Measurements from ENCODE around the gene RANBP3. TPM values are rescaled to one million over a fixed set of nuclear protein-coding genes. Genes with fewer than 3 reads are reported as not detected.
A peak's percentile ranks its signal among the peaks of the same experiment; 100 is the strongest.

RANBP3 gene
- polyA plus RNA-seq, 1 of the 3 experiments (the other 2 are of a cell fraction) = 84.0 TPM

DNA sequence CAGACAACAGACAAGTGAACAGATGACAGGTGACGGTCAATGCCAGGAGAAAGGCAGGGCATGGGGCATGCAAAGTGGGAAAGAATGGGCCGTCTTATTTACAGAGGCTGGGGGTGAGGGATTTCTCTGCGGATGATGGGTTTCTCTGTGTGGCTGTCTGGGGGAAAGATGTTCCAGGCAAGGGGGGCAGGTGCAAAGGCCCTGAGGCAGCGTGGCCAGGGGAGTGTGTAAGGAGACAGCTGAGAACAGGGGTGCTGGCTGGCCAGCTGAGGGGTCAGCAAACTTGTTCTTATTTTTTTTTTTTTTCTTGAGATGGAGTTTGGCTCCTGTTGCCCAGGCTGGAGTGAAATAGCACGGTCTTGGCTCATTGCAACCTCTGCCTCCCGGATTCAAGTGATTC is 21.8 kb upstream of the RANBP3 start (continued):
- TF ChIP-seq REST (IDR thresholded peaks at IDR 0.05; ENCODE audit: low read depth, low read length) = no peak
- no peak for TF ChIP-seq RAD21 (IDR thresholded peaks at IDR 0.05; ENCODE audit: low read length)

DNA sequence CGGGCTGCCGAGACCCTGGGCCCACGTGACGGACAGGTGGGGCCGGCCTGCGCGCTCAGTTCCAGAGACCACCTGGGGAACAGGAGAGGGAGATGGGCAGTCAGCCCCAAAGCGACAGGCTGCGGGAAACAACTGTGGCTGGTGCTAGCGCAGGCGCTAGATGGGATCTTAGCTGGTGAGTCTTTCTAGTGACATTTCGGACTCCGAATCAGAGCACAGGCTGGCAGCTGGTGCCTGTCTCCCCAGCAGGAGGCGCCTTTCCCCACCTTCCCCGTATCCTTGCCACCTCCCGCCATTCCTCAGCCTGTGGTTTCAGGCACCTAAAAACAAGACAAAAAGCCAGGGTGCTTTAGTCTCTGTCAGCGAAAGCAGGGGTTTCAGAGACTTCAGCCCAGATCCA is 19.4 kb upstream of the RANBP3 start:
- DNase-seq = no peak
- Histone ChIP-seq H3K4me1 (ENCODE audit: control insufficient read depth in 1 of 2, insufficient read depth in 2 of 2, low read depth in 1 of 2, low read length in 1 of 2) (peaks cover 0 to 32% of the 10 kb centered on the region in 2 experiments; a peak in 2 of 4 replicates), H3F3A (replicated peaks; ENCODE audit: insufficient read depth) (no peaks in the 10 kb centered on the region), H3K9ac (no peak overlapping the region), H2AFZ (ENCODE audit: low read depth) (no peak overlapping the region), H3K4me2 (no peak overlapping the region), H3K27ac (ENCODE audit: low read depth in 2 of 2, low read length in 1 of 2) (no peak overlapping the region), H3K36me3 (replicated peaks in 1 of 2; ENCODE audit: control insufficient read depth in 1 of 2, insufficient read depth in 2 of 2, low read length in 1 of 2) (peaks cover 2 to 15% of the 10 kb centered on the region in 2 experiments), H3K9me3 (no peaks in the 10 kb centered on the region), H3K9me2 (no peaks in the 10 kb centered on the region), H4K20me1 (ENCODE audit: insufficient read depth) (no peaks in the 10 kb centered on the region), H3K4me3 (ENCODE audit: low read depth in 2 of 2, low read length in 1 of 2) (no peak overlapping the region), H3K79me2 (ENCODE audit: insufficient read depth) (no peaks in the 10 kb centered on the region), H3K27me3 (ENCODE audit: insufficient read depth) (no peaks in the 10 kb centered on the region)
- ChIA-PET CTCF (interaction anchor here (1.2 to 1.9 kb wide), 4 partner anchors 9 to 25 kb away, joined by 3 to 11 read pairs (median 6); no protein-coding TSS in a partner anchor), POLR2A (no interaction called here)
- 76% methylated on average over 10 of the region's 17 CpGs for WGBS (ENCODE audit: low lambda C conversion rate)
- TF ChIP-seq, protein P1, sequence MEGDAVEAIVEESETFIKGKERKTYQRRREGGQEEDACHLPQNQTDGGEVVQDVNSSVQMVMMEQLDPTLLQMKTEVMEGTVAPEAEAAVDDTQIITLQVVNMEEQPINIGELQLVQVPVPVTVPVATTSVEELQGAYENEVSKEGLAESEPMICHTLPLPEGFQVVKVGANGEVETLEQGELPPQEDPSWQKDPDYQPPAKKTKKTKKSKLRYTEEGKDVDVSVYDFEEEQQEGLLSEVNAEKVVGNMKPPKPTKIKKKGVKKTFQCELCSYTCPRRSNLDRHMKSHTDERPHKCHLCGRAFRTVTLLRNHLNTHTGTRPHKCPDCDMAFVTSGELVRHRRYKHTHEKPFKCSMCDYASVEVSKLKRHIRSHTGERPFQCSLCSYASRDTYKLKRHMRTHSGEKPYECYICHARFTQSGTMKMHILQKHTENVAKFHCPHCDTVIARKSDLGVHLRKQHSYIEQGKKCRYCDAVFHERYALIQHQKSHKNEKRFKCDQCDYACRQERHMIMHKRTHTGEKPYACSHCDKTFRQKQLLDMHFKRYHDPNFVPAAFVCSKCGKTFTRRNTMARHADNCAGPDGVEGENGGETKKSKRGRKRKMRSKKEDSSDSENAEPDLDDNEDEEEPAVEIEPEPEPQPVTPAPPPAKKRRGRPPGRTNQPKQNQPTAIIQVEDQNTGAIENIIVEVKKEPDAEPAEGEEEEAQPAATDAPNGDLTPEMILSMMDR (IDR thresholded peaks at IDR 0.05) = peak; percentile 28
- no peak for TF ChIP-seq TEAD4 (IDR thresholded peaks at IDR 0.05; ENCODE audit: borderline replicate concordance, insufficient read depth)

DNA sequence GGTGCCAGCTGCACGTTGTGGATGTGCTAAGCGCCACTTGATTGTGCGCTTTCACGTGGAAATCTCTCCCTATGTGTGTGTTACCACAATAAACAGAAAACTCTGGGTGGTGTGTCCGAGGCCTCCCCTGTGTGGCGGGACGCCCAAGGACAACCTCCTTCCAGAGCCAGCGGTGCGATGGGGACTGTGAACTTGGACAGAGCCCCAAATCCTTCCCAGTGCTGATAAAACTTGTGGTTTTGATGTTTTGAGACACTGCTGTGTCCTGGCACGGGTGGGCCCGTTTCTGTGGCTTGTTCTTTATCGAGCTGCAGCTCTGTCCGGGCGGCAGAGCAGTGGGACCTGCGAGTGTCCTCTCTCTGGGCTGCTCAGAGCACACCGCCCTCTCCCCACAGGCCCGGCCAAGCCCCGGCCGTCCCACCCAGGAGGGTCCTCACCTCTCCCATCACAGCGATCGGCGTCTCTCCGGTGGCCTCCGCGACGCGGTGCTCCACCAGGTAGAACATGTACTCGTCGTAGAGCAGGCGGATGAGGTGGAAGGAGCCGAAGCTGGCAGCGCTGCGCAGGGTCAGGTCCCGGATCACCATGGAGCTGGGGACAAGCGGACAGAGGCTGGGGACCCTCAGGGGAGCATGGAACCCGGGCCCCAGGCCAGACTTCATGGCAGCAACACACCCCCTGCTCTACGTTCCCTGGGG is 18.8 kb upstream of the RANBP3 start:
- DNase-seq = no peak
- Histone ChIP-seq H4K20me1 (ENCODE audit: insufficient read depth) (no peaks in the 10 kb centered on the region), H2AFZ (ENCODE audit: low read depth) (no peak overlapping the region), H3K27me3 (ENCODE audit: insufficient read depth) (no peaks in the 10 kb centered on the region), H3K9me3 (no peaks in the 10 kb centered on the region), H3K4me1 (ENCODE audit: control insufficient read depth in 1 of 2, insufficient read depth in 2 of 2, low read depth in 1 of 2, low read length in 1 of 2) (peaks cover 0 to 32% of the 10 kb centered on the region in 2 experiments; a peak in 2 of 4 replicates), H3K9ac (no peak overlapping the region), H3F3A (replicated peaks; ENCODE audit: insufficient read depth) (no peaks in the 10 kb centered on the region), H3K36me3 (replicated peaks in 1 of 2; ENCODE audit: control insufficient read depth in 1 of 2, insufficient read depth in 2 of 2, low read length in 1 of 2) (peaks cover 2 to 12% of the 10 kb centered on the region in 2 experiments), H3K79me2 (ENCODE audit: insufficient read depth) (no peaks in the 10 kb centered on the region), H3K27ac (ENCODE audit: low read depth in 2 of 2, low read length in 1 of 2) (no peak overlapping the region), H3K9me2 (no peaks in the 10 kb centered on the region), H3K4me2 (no peak overlapping the region), H3K4me3 (ENCODE audit: low read depth in 2 of 2, low read length in 1 of 2) (no peak overlapping the region)
- POLR2A ChIA-PET = no interaction called here
- WGBS (ENCODE audit: low lambda C conversion rate) = 94% methylated on average over 10 of the region's 37 CpGs
- CTCF ChIA-PET = interaction anchor here (1.2 to 1.6 kb wide), 3 partner anchors 12 to 26 kb away, joined by 3 to 11 read pairs (median 4); no protein-coding TSS in a partner anchor
- no peak for TF ChIP-seq TEAD4 (IDR thresholded peaks at IDR 0.05; ENCODE audit: borderline replicate concordance, insufficient read depth)
- TF ChIP-seq RAD21 (IDR thresholded peaks at IDR 0.05; ENCODE audit: low read length) = no peak
- TF ChIP-seq, protein P2, sequence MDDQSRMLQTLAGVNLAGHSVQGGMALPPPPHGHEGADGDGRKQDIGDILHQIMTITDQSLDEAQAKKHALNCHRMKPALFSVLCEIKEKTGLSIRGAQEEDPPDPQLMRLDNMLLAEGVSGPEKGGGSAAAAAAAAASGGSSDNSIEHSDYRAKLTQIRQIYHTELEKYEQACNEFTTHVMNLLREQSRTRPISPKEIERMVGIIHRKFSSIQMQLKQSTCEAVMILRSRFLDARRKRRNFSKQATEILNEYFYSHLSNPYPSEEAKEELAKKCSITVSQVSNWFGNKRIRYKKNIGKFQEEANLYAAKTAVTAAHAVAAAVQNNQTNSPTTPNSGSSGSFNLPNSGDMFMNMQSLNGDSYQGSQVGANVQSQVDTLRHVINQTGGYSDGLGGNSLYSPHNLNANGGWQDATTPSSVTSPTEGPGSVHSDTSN (IDR thresholded peaks at IDR 0.05) = no peak
- no peak for TF ChIP-seq RXRA (IDR thresholded peaks at IDR 0.05; ENCODE audit: borderline replicate concordance, low read depth)
- no peak for TF ChIP-seq USF2 (IDR thresholded peaks at IDR 0.05; ENCODE audit: borderline replicate concordance, low read depth, low read length)
- TF ChIP-seq FOXJ3 (CRISPR knock-in tag; IDR thresholded peaks at IDR 0.05) = no peak
- no peak for TF ChIP-seq FOXM1 (IDR thresholded peaks at IDR 0.05; ENCODE audit: low read depth)
- no peak for TF ChIP-seq JUND (IDR thresholded peaks at IDR 0.05)
- TF ChIP-seq FOSL2 (IDR thresholded peaks at IDR 0.05; ENCODE audit: borderline replicate concordance, low read depth) = no peak
- TF ChIP-seq, protein P3, sequence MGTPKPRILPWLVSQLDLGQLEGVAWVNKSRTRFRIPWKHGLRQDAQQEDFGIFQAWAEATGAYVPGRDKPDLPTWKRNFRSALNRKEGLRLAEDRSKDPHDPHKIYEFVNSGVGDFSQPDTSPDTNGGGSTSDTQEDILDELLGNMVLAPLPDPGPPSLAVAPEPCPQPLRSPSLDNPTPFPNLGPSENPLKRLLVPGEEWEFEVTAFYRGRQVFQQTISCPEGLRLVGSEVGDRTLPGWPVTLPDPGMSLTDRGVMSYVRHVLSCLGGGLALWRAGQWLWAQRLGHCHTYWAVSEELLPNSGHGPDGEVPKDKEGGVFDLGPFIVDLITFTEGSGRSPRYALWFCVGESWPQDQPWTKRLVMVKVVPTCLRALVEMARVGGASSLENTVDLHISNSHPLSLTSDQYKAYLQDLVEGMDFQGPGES (IDR thresholded peaks at IDR 0.05; ENCODE audit: low read depth, low read length) = no peak
- TF ChIP-seq YY1 (IDR thresholded peaks at IDR 0.05; ENCODE audit: low read depth) = no peak
- no peak for TF ChIP-seq TCF12 (IDR thresholded peaks at IDR 0.05)
